Measurements from ENCODE around the gene RASL11A. TPM values are rescaled to one million over a fixed set of nuclear protein-coding genes. Genes with fewer than 3 reads are reported as not detected.
"Not testable (repeated sequence)": the region's sequence is repeated elsewhere in the genome, so short reads cannot be mapped to it uniquely, and the experiment has no call there.

RASL11A gene
- total RNA-seq, 1 donor from 2014 or later = 9.9 TPM

DNA sequence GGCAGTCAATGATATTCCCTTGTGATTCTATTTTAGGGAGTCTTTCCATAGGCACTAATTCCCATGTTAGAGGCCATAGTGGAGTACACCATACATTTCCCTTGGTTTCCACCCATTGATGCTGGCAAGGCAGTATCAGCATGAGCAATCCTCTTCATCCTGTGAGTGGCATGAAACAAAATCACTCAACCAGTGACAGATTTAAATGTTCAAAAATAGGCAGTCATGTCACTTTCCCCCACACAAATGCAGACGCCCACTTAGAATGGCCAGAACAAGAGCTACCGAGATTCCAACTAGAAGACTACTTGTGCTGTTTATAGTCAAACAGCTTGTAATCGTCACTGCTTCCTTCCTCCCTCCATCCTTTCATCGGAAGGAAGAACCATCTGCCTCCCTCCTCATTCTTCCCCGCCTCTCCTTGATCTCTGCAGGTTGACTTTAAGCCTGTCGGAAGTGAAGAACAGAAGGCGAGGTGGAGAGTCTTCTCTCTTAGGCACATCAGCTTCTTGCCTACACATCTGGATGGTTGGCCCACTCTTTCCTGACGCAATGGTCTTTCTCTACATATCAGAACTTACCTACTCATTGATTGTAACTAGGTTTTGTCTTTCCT, 22.6 kb downstream of the RASL11A start:
- DNase-seq (no peak), ATAC-seq (ENCODE audit: poor library complexity) (no peak)
- intact Hi-C loops (cut with DNase I) = no loop called here

- DNase-seq (no peak), ATAC-seq (ENCODE audit: poor library complexity) (no peak)
- intact Hi-C loops (cut with DNase I) = no loop called here
Observed at GRCh38 chr13:27293873-27294515, 23.4 kb downstream of the RASL11A start.

DNA sequence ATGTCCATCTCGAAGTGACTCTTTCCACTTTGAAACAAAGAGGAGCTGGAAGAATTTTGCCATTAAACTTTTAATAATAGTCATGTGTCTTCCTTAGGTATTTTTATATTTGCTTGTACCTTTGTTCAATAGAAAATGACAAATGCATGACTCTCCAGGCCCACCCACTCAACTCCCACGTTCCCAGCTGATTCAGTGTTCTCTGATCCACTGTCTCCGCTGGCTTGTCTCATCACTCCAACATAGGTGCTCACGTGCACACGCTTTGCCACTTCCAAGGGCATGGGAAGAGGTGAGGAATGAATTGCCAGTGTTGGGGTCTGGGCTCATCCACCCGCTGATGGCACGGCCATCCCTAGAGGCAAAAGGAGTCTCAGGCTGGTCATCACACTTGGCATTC, 24.5 kb downstream of the RASL11A start:
- intact Hi-C loops (cut with DNase I) = no loop called here
- DNase-seq = no peak
- ATAC-seq (ENCODE audit: poor library complexity) = no peak

- ATAC-seq (ENCODE audit: poor library complexity) (peak; percentile 79), DNase-seq (no peak)
- intact Hi-C loops (cut with DNase I) = no loop called here
Observed at GRCh38 chr13:27295660-27296059, 25.0 kb downstream of the RASL11A start.

- intact Hi-C loops (cut with DNase I) = no loop called here
- DNase-seq (no peak), ATAC-seq (ENCODE audit: poor library complexity) (no peak)
Observed at GRCh38 chr13:27296496-27296895, 25.9 kb downstream of the RASL11A start.

DNA sequence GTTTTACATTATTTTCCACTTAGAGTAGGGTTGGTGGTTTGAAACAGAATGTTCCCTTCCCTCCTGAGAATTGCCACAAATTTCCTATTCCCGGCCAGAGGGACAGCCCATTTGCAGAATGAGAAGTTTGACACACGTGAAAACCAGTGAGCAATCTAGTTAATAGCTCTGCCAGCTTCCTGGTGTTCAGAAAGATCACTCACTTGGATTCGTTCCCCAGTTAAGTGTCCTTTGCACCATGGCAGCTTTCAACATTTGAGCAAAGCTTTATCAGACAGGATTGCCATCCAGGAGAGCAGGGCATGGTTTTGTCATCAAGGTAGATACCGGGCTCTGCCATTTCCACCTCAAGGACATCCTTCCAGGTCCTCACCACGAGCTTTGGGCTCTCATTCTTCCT, 28.2 kb downstream of the RASL11A start:
- intact Hi-C loops (cut with DNase I) = no loop called here
- ATAC-seq (ENCODE audit: poor library complexity) = peak; percentile 62
- DNase-seq = no peak

- ATAC-seq (ENCODE audit: poor library complexity); DNase-seq; intact Hi-C loops (cut with DNase I): not testable (repeated sequence)
Observed at GRCh38 chr13:27300406-27300805, 29.8 kb downstream of the RASL11A start.

- ATAC-seq (ENCODE audit: poor library complexity) (no peak), DNase-seq (no peak)
- intact Hi-C loops (cut with DNase I) = no loop called here
Observed at GRCh38 chr13:27300941-27301586, 30.4 kb downstream of the RASL11A start.

GRCh38 chr13:27302643-27303262, 32.1 kb downstream of the RASL11A start:
- DNase-seq (no peak), ATAC-seq (ENCODE audit: poor library complexity) (no peak)
- intact Hi-C loops (cut with DNase I) = no loop called here

GRCh38 chr13:27304099-27304498, 33.5 kb downstream of the RASL11A start:
- ATAC-seq (ENCODE audit: poor library complexity) (no peak), DNase-seq (no peak)
- intact Hi-C loops (cut with DNase I) = no loop called here

DNA sequence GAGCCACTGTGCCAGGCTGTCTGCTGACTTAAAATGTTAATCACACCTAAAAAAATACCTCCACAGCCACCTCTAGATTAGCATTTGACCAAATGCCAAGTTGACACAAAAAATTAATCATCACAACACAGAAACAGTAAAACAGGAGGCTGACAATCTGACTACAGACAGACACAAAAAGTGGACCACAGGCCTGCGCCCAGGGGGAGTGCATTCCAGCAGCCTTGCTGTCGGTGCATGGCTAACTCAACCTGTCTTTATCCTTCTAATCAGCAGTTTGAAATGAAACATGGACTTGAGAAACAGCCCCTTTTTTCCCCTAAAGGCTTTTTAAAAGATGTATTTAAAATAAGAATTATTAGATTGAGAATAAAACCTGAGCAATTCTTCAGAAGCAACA, 34.0 kb downstream of the RASL11A start:
- ATAC-seq (ENCODE audit: poor library complexity) (no peak), DNase-seq (no peak)
- intact Hi-C loops (cut with DNase I) = no loop called here

GRCh38 chr13:27306364-27306763, 35.7 kb downstream of the RASL11A start:
- ATAC-seq (ENCODE audit: poor library complexity) (no peak), DNase-seq (no peak)
- intact Hi-C loops (cut with DNase I) = no loop called here

DNA sequence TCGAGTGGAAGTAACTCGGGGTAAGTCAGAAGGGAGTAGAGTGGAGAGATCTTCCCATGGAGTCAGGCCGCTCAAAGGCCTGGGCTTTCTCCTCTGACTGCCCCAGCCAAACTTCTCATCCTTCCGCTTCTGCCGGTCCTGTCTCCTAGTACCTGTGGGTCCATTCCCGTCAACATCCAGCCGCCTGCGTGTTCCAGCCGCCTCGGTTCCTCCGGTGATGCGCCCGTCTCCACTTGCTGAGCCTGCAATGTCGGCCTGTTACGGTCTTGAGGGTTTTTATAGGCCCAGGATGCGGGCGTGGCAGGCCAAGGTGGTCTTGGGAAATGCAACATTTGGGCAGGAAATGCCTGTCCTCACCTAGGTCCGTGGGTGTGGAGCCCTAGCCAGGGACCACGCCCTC, 38.3 kb downstream of the RASL11A start:
- no peak for ATAC-seq (ENCODE audit: poor library complexity)
- DNase-seq = no peak

GRCh38 chr13:27309401-27309958, 38.9 kb downstream of the RASL11A start:
- ATAC-seq (ENCODE audit: poor library complexity) = no peak
- DNase-seq = no peak
- intact Hi-C loops (cut with DNase I) = no loop called here

More for the DNA sequence above, 38.3 kb downstream of the RASL11A start:
- intact Hi-C loops (cut with DNase I) = no loop called here

- intact Hi-C loops (cut with DNase I) = no loop called here
- DNase-seq = no peak
- no peak for ATAC-seq (ENCODE audit: poor library complexity)
Observed at GRCh38 chr13:27309967-27310598, 39.5 kb downstream of the RASL11A start.

DNA sequence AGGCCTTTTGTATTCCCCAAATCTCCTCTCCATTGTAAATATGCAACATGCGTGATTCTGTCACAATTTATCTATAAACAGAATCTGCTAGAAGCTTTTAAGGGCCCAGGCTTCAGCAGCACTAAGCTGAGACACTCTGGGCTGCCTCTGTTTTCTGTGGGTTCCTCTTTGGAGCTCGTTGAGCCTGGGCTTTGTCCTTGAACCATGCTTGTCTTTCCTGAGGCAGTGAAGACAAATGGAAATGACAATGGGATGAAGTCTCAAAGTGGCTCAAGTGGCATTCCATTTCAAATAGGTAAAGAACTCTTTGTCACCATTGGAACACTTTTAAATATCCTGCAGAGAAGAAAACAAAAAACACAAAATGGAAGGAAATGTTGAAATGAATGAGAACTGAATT, 40.3 kb downstream of the RASL11A start:
- no peak for DNase-seq
- intact Hi-C loops (cut with DNase I) = no loop called here
- no peak for ATAC-seq (ENCODE audit: poor library complexity)

DNA sequence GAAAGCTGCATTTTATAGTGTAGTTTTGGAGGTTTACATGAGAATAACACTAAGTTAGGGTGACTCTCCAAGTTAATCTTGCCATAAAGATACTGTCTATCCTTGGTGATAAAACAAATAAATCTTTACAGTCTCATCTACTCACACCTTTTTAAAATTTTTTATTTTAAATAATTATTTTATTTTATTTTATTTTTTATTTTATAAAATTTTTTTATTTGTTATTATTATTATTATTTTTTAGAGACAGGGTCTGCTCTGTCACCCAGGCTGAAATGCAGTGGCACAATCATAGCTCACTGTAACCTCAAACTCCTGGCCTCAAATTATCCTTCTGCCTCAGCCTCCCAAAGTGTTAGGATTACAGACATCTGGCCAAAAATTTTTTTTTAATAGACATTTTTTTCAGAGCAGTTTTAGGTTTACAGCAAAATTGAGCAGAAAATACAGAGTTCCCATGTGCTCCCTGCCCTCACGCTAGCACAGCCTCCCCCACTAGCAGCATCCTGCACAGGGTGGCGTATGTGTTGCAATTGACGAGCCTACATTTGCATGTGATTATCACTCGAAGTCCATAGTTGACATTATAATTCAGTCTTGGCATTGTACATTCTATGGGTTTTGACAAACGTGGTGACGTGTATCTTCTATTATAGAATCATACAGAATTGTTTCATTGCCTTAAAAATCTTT, 41.0 kb downstream of the RASL11A start:
- intact Hi-C loops (cut with DNase I) = no loop called here
- DNase-seq (no peak), ATAC-seq (ENCODE audit: poor library complexity) (no peak)

- no peak for ATAC-seq (ENCODE audit: poor library complexity)
- no peak for DNase-seq
- intact Hi-C loops (cut with DNase I) = no loop called here
Observed at GRCh38 chr13:27313770-27314169, 43.1 kb downstream of the RASL11A start.

DNA sequence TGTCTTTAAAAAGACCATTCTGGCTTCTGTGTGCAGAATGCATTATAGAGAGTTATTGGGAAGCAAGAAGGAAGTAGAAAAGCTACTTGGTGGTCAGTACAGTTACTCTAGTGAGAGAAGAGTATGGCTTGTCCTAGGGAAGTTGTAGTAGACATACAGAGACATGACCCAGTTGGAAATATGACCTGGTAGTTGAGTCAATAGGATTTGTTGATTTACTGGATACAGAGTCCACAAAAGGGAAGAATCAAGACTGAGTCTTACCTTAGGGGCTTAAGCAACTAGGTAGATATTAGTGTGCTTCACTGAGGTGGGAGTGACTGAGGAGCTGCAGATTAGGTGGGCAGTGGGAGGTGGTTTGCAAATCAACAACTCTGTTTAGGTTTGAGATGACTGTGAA, 48.8 kb downstream of the RASL11A start:
- ATAC-seq (ENCODE audit: poor library complexity) (no peak), DNase-seq (no peak)
- intact Hi-C loops (cut with DNase I) = no loop called here
